ENCODE measurements around the gene ADARB2.

GRCh38 chr10:1569208-1569607 is 168.1 kb downstream of the ADARB2 start:
- TF ChIP-seq CTCF (conservative IDR thresholded peaks at IDR 0.05; ENCODE audit: low read depth in 2 of 2), result no peak
- no peak for TF ChIP-seq CREB1 (CRISPR knock-in tag; IDR thresholded peaks at IDR 0.05; ENCODE audit: low read depth)
- TF ChIP-seq JUNB (IDR thresholded peaks at IDR 0.05; ENCODE audit: unreplicated experiment), result no peak
- no peak for TF ChIP-seq EZH2 (IDR thresholded peaks at IDR 0.05; ENCODE audit: low read depth, unreplicated experiment)
- no peak for TF ChIP-seq POLR2AphosphoS5 (IDR thresholded peaks at IDR 0.05; ENCODE audit: low read depth)
